Measurements from ENCODE around the gene CAMTA1.

DNA sequence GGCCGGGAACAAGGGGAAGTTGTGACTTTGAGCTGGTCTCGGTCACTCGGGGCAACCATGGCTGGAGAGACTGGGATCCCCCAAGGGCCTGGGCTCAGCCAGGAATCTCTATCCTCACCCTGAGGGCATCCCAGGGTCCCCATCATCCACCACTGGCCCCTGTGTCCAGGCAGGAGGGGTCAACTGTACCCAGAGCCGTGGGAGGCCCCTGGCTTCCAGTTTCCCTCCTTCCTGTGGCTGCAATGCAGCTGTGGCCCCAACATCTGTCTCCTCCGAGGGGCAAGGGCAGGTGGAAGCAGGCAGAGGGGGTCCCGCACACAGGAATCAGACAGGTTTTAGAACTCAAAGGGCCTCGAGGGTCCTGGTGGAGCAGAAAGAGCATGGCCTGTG is 653.1 kb downstream of the CAMTA1 start:
- TF ChIP-seq, protein P1, sequence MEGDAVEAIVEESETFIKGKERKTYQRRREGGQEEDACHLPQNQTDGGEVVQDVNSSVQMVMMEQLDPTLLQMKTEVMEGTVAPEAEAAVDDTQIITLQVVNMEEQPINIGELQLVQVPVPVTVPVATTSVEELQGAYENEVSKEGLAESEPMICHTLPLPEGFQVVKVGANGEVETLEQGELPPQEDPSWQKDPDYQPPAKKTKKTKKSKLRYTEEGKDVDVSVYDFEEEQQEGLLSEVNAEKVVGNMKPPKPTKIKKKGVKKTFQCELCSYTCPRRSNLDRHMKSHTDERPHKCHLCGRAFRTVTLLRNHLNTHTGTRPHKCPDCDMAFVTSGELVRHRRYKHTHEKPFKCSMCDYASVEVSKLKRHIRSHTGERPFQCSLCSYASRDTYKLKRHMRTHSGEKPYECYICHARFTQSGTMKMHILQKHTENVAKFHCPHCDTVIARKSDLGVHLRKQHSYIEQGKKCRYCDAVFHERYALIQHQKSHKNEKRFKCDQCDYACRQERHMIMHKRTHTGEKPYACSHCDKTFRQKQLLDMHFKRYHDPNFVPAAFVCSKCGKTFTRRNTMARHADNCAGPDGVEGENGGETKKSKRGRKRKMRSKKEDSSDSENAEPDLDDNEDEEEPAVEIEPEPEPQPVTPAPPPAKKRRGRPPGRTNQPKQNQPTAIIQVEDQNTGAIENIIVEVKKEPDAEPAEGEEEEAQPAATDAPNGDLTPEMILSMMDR (conservative IDR thresholded peaks at IDR 0.05; ENCODE audit: low read depth, low read length), result no peak
- no peak for TF ChIP-seq EZH2 (IDR thresholded peaks at IDR 0.05; ENCODE audit: borderline replicate concordance, low read depth, low read length, poor library complexity, severe bottlenecking)

All from A673 (cell line).